Activated CD8-positive, alpha-beta memory T cell treated with anti-CD3 and anti-CD28 coated beads, Interleukin-2, amount 10 ng/mL, durations not matched to agents 7 days and 5 days (primary cell): ENCODE data around the gene PRUNE2. TPM values are rescaled to one million over a fixed set of nuclear protein-coding genes. Genes with fewer than 3 reads are reported as not detected.
"Not testable (repeated sequence)": the region's sequence is repeated elsewhere in the genome, so short reads cannot be mapped to it uniquely, and the experiment has no call there.

Experiments
- ATAC-seq: fragments of 150-1000 bp; cut with Tn5 transposase; one replicate; pipeline ENCODE4 v1.10.0; 2021; ENCODE audit warnings: moderate library complexity
- CTCF ChIA-PET: fragments of 350-600 bp; sonication (Branson Sonifier 250); formaldehyde crosslinking; loops from one replicate; lab custom pipeline; 2021; ENCODE audit warnings: antibody characterized with exemption; lab: Charles Lee
- DNase-seq: peaks from one replicate; pipeline ENCODE4 v3.0.0-alpha.2; 2020
- H3K27ac Mint-ChIP-seq: one replicate; pipeline ENCODE4 v1.8.0; 2021; ENCODE audit warnings: mild to moderate bottlenecking, mixed read lengths
- H3K27me3 Mint-ChIP-seq: one replicate; pipeline ENCODE4 v1.8.0; 2021; ENCODE audit warnings: mixed read lengths
- H3K36me3 Mint-ChIP-seq: one replicate; pipeline ENCODE4 v1.8.0; 2021; ENCODE audit warnings: mild to moderate bottlenecking, mixed read lengths
- H3K4me1 Mint-ChIP-seq: one replicate; pipeline ENCODE4 v1.8.0; 2021; ENCODE audit warnings: mixed read lengths
- H3K4me3 Mint-ChIP-seq: one replicate; pipeline ENCODE4 v1.8.0; 2021; ENCODE audit warnings: mild to moderate bottlenecking, moderate library complexity, mixed read lengths
- H3K9me3 Mint-ChIP-seq: one replicate; pipeline ENCODE4 v1.8.0; 2022; ENCODE audit warnings: low read depth, mixed read lengths
- total RNA-seq, 2 experiments: library from RNA; stranded (reverse); gene quantifications; one replicate each; pipeline ENCODE4 v1.2.3, GENCODE V29; 2021

PRUNE2 gene
- total RNA-seq: 1 to 10 TPM in 1 of 2 experiments, under 1 TPM in 1; 0.40 to 1.3 TPM

GRCh38 chr9:76905791-76906646, at the start of gene PRUNE2:
Gene PRUNE2, minus strand, starts transcription at chr9:76906114. Its CDS starts 151 bp downstream, at chr9:76905963.
- Mint-ChIP-seq H3K27ac (no peak within 1 kb of the TSS), H3K27me3 (peaks cover 52% of the 10 kb centered on the region)
- CTCF ChIA-PET: no interaction called here

GRCh38 chr9:76955406-76955805, 49.5 kb upstream of the PRUNE2 start:
- H3K9me3 Mint-ChIP-seq, CTCF ChIA-PET, ATAC-seq, H3K4me1 Mint-ChIP-seq, H3K27ac Mint-ChIP-seq, H3K27me3 Mint-ChIP-seq, H3K4me3 Mint-ChIP-seq, DNase-seq, H3K36me3 Mint-ChIP-seq: not testable (repeated sequence)

More at GRCh38 chr9:76905791-76906646, at the start of gene PRUNE2:
- H3K36me3 Mint-ChIP-seq: no peaks in the 10 kb centered on the region
- H3K4me1 Mint-ChIP-seq: peaks cover 2% of the 10 kb centered on the region
- no peaks in the 10 kb centered on the region for H3K9me3 Mint-ChIP-seq
- ATAC-seq (peak; percentile 51), DNase-seq (no peak)
- no peak within 1 kb of the TSS for H3K4me3 Mint-ChIP-seq

GRCh38 chr9:76949865-76950264, 44.0 kb upstream of the PRUNE2 start:
- CTCF ChIA-PET: no interaction called here
- no peaks in the 10 kb centered on the region for H3K36me3 Mint-ChIP-seq
- H3K4me1 Mint-ChIP-seq: no peaks in the 10 kb centered on the region
- no peak overlapping the region for H3K27ac Mint-ChIP-seq
- peaks cover 2% of the 10 kb centered on the region for H3K9me3 Mint-ChIP-seq
- no peak for ATAC-seq
- H3K4me3 Mint-ChIP-seq: no peak overlapping the region
- no peaks in the 10 kb centered on the region for H3K27me3 Mint-ChIP-seq
- no peak for DNase-seq

- no peaks in the 10 kb centered on the region for H3K36me3 Mint-ChIP-seq
- no peaks in the 10 kb centered on the region for H3K27me3 Mint-ChIP-seq
- no peak overlapping the region for H3K27ac Mint-ChIP-seq
- CTCF ChIA-PET: no interaction called here
- DNase-seq (no peak), ATAC-seq (no peak)
- H3K4me3 Mint-ChIP-seq: no peak overlapping the region
- H3K4me1 Mint-ChIP-seq: no peaks in the 10 kb centered on the region
- H3K9me3 Mint-ChIP-seq: no peaks in the 10 kb centered on the region
These were observed 38.1 kb upstream of the PRUNE2 start for GRCh38 chr9:76944011-76944410.

- H3K4me3 Mint-ChIP-seq: no peak overlapping the region
- CTCF ChIA-PET: no interaction called here
- no peaks in the 10 kb centered on the region for H3K27me3 Mint-ChIP-seq
- no peaks in the 10 kb centered on the region for H3K9me3 Mint-ChIP-seq
- no peak for DNase-seq
- no peaks in the 10 kb centered on the region for H3K36me3 Mint-ChIP-seq
- H3K27ac Mint-ChIP-seq: no peak overlapping the region
- no peak for ATAC-seq
- H3K4me1 Mint-ChIP-seq: no peaks in the 10 kb centered on the region
These were observed 37.1 kb upstream of the PRUNE2 start for GRCh38 chr9:76943054-76943453.

- Mint-ChIP-seq H3K36me3 (no peaks in the 10 kb centered on the region), H3K9me3 (no peaks in the 10 kb centered on the region), H3K4me1 (no peaks in the 10 kb centered on the region), H3K4me3 (no peak overlapping the region), H3K27ac (no peak overlapping the region), H3K27me3 (no peaks in the 10 kb centered on the region)
- ATAC-seq (no peak), DNase-seq (no peak)
- CTCF ChIA-PET: no interaction called here
These were observed 26.8 kb upstream of the PRUNE2 start for GRCh38 chr9:76932757-76933156.

- Mint-ChIP-seq H3K4me1 (no peaks in the 10 kb centered on the region), H3K27ac (no peak overlapping the region), H3K4me3 (no peak overlapping the region), H3K36me3 (no peaks in the 10 kb centered on the region), H3K9me3 (no peaks in the 10 kb centered on the region), H3K27me3 (no peaks in the 10 kb centered on the region)
- no peak for DNase-seq
- CTCF ChIA-PET: no interaction called here
- ATAC-seq: no peak
These were observed 26.4 kb upstream of the PRUNE2 start for GRCh38 chr9:76932265-76932664.

- Mint-ChIP-seq H3K27me3 (no peaks in the 10 kb centered on the region), H3K4me1 (no peaks in the 10 kb centered on the region), H3K4me3 (no peak overlapping the region), H3K27ac (no peak overlapping the region), H3K9me3 (no peaks in the 10 kb centered on the region), H3K36me3 (no peaks in the 10 kb centered on the region)
- DNase-seq (no peak), ATAC-seq (no peak)
- CTCF ChIA-PET: no interaction called here
These were observed 21.8 kb upstream of the PRUNE2 start for GRCh38 chr9:76927540-76928240.

- CTCF ChIA-PET: no interaction called here
- Mint-ChIP-seq H3K36me3 (no peaks in the 10 kb centered on the region), H3K27ac (no peak overlapping the region), H3K4me3 (no peak overlapping the region), H3K4me1 (no peaks in the 10 kb centered on the region), H3K9me3 (no peaks in the 10 kb centered on the region), H3K27me3 (no peaks in the 10 kb centered on the region)
- ATAC-seq (no peak), DNase-seq (no peak)
These were observed 20.9 kb upstream of the PRUNE2 start for GRCh38 chr9:76926846-76927245.

- H3K27ac Mint-ChIP-seq: no peak overlapping the region
- H3K9me3 Mint-ChIP-seq: no peaks in the 10 kb centered on the region
- DNase-seq (no peak), ATAC-seq (no peak)
- no peaks in the 10 kb centered on the region for H3K27me3 Mint-ChIP-seq
- no peaks in the 10 kb centered on the region for H3K36me3 Mint-ChIP-seq
- no peaks in the 10 kb centered on the region for H3K4me1 Mint-ChIP-seq
- H3K4me3 Mint-ChIP-seq: no peak overlapping the region
- CTCF ChIA-PET: no interaction called here
These were observed 20.4 kb upstream of the PRUNE2 start for GRCh38 chr9:76926324-76926741.

GRCh38 chr9:76921165-76921564, 15.3 kb upstream of the PRUNE2 start:
- no peaks in the 10 kb centered on the region for H3K36me3 Mint-ChIP-seq
- ATAC-seq (no peak), DNase-seq (no peak)
- peaks cover 6% of the 10 kb centered on the region for H3K27me3 Mint-ChIP-seq
- CTCF ChIA-PET: no interaction called here
- no peaks in the 10 kb centered on the region for H3K9me3 Mint-ChIP-seq
- H3K27ac Mint-ChIP-seq: no peak overlapping the region
- no peak overlapping the region for H3K4me3 Mint-ChIP-seq
- no peaks in the 10 kb centered on the region for H3K4me1 Mint-ChIP-seq

- Mint-ChIP-seq H3K36me3 (no peaks in the 10 kb centered on the region), H3K27ac (no peak overlapping the region), H3K27me3 (peaks cover 14% of the 10 kb centered on the region), H3K4me1 (no peaks in the 10 kb centered on the region), H3K9me3 (no peaks in the 10 kb centered on the region), H3K4me3 (no peak overlapping the region)
- no peak for DNase-seq
- no peak for ATAC-seq
- CTCF ChIA-PET: no interaction called here
These were observed 11.4 kb upstream of the PRUNE2 start for GRCh38 chr9:76917299-76917698.

GRCh38 chr9:76916231-76916630, 10.3 kb upstream of the PRUNE2 start:
- H3K9me3 Mint-ChIP-seq: no peaks in the 10 kb centered on the region
- DNase-seq: no peak
- ATAC-seq: no peak
- H3K4me1 Mint-ChIP-seq: no peaks in the 10 kb centered on the region
- H3K4me3 Mint-ChIP-seq: no peak overlapping the region
- peaks cover 14% of the 10 kb centered on the region for H3K27me3 Mint-ChIP-seq
- no peak overlapping the region for H3K27ac Mint-ChIP-seq
- no peaks in the 10 kb centered on the region for H3K36me3 Mint-ChIP-seq
- CTCF ChIA-PET: no interaction called here

GRCh38 chr9:76913467-76913866, 7.6 kb upstream of the PRUNE2 start:
- Mint-ChIP-seq H3K9me3 (no peaks in the 10 kb centered on the region), H3K27ac (no peak overlapping the region), H3K36me3 (no peaks in the 10 kb centered on the region), H3K27me3 (peaks cover 24% of the 10 kb centered on the region), H3K4me3 (no peak overlapping the region), H3K4me1 (no peaks in the 10 kb centered on the region)
- CTCF ChIA-PET: no interaction called here
- ATAC-seq (no peak), DNase-seq (no peak)
